SU-DHL-6 (cell line): ENCODE measurements around the gene WDR82.
"Not testable (repeated sequence)": the region's sequence is repeated elsewhere in the genome, so short reads cannot be mapped to it uniquely, and the experiment has no call there.

Source experiments
- H2AFZ ChIP-seq: fragments of 200-600 bp; sonication (generic); 2 replicates; pipeline ENCODE4 v1.6.1; 2014; ENCODE audit warnings: low read depth, mild to moderate bottlenecking, moderate library complexity, mixed read lengths, antibody characterized with exemption, low read length; ENCODE audit not compliant: severe bottlenecking
- H3F3A ChIP-seq: fragments of 200-600 bp; shearing (Covaris generic); 2 replicates; pipeline ENCODE4 v1.6.0; 2016; ENCODE audit warnings: antibody characterized with exemption, mild to moderate bottlenecking; ENCODE audit not compliant: insufficient read depth
- H3K27ac ChIP-seq: fragments of 200-600 bp; sonication (generic); 2 replicates; pipeline ENCODE4 v1.5.1; 2016; ENCODE audit warnings: low read depth, mild to moderate bottlenecking, low read length, moderate library complexity, mixed read lengths
- H3K27me3 ChIP-seq: fragments of 200-600 bp; sonication (generic), shearing (Covaris generic); 2 replicates; pipeline ENCODE4 v1.6.0; 2014; ENCODE audit warnings: mild to moderate bottlenecking, low read length
- H3K36me3 ChIP-seq: fragments of 200-600 bp; sonication (generic); 2 replicates; pipeline ENCODE4 v1.6.1; 2014; ENCODE audit warnings: mild to moderate bottlenecking, low read length, mixed read lengths
- H3K4me2 ChIP-seq: fragments of 300-600, 200-600 bp; shearing (Covaris generic), sonication (generic); 2 replicates; pipeline ENCODE4 v1.6.0; 2014; ENCODE audit warnings: low read length, low read depth, mild to moderate bottlenecking; ENCODE audit not compliant: poor library complexity, severe bottlenecking
- H3K4me3 ChIP-seq: fragments of 200-600 bp; sonication (generic); 2 replicates; pipeline ENCODE4 v1.5.1; 2014; ENCODE audit warnings: antibody characterized with exemption, low read length, mild to moderate bottlenecking, mixed read lengths; ENCODE audit not compliant: insufficient read depth, poor library complexity, severe bottlenecking
- H3K79me2 ChIP-seq: fragments of 200-600 bp; sonication (generic); 2 replicates; pipeline ENCODE4 v1.6.1; 2014; ENCODE audit warnings: mild to moderate bottlenecking, low read length, moderate library complexity; ENCODE audit not compliant: insufficient read depth
- H3K9ac ChIP-seq: fragments of 200-600 bp; sonication (generic); 2 replicates; pipeline ENCODE4 v1.7.0; 2014; ENCODE audit warnings: mild to moderate bottlenecking, low read length
- H3K9me2 ChIP-seq: fragments of 200-600 bp; sonication (generic); replicated peaks from 2 replicates; pipeline ENCODE4 v1.6.1; 2014; ENCODE audit warnings: low read length; ENCODE audit not compliant: insufficient read depth
- H3K9me3 ChIP-seq: fragments of 200-600 bp; sonication (generic); 2 replicates; pipeline ENCODE4 v1.6.1; 2014; ENCODE audit warnings: low read length, mixed read lengths; ENCODE audit not compliant: insufficient read depth
- H4K20me1 ChIP-seq: fragments of 200-600 bp; sonication (generic); 2 replicates; pipeline ENCODE4 v1.6.1; 2014; ENCODE audit warnings: low read depth, mild to moderate bottlenecking, antibody characterized with exemption, low read length, moderate library complexity, mixed read lengths
- CTCF ChIP-seq: fragments of 200-600 bp; sonication (generic); IDR thresholded peaks from one replicate; pipeline ENCODE4 v1.5.1; 2017; ENCODE audit warnings: antibody characterized with exemption, mild to moderate bottlenecking, low read length, moderate library complexity; ENCODE audit not compliant: insufficient read depth, poor library complexity, severe bottlenecking
- EZH2phosphoT487 ChIP-seq: fragments of 200-600 bp; sonication (generic), shearing (Covaris generic); conservative IDR thresholded peaks from 2 replicates; pipeline ENCODE4 v1.6.1; 2018; ENCODE audit warnings: mild to moderate bottlenecking, antibody characterized with exemption, low read length, moderate library complexity, mixed read lengths

Gene WDR82

GRCh38 chr3:52272831-52273230 lies 5.6 kb downstream of the WDR82 start:
- Histone ChIP-seq H3K27ac (no peak overlapping the region), H3K79me2 (peaks cover 100% of the 10 kb centered on the region), H3K4me2 (peak overlapping the region; percentile 5), H3K9me3 (no peaks in the 10 kb centered on the region), H3K9ac (no peak overlapping the region), H3K36me3 (peaks cover 29% of the 10 kb centered on the region), H3K9me2 (no peaks in the 10 kb centered on the region), H3F3A (no peaks in the 10 kb centered on the region; the same call in 1 of the 2 replicates), H4K20me1 (peaks cover 44% of the 10 kb centered on the region), H3K4me3 (no peak overlapping the region), H3K27me3 (no peaks in the 10 kb centered on the region), H2AFZ (no peak overlapping the region)
- TF ChIP-seq EZH2phosphoT487 (no peak), CTCF (no peak)

DNA sequence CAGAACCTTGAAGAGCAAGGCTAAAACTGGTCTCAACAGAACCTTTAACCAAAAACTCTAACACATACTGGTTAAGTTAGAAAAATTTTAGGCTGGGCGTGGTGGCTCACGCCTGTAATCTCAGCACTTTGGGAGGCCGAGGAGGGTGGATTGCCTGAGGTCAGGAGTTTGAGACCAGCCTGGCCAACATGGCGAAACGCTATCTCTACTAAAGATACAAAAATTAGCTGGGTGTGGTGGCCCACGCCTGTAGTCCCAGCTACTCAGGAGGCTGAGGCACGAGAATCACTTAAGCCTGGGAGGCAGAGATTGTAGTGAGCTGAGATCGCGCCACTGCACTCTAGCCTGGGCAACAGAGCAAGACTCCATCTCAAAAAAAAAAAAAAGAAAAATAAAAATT lies 6.3 kb downstream of the WDR82 start:
- H3K27ac ChIP-seq, H3K4me3 ChIP-seq, H3K27me3 ChIP-seq, H3K9me2 ChIP-seq, H2AFZ ChIP-seq, H3K9me3 ChIP-seq, H3F3A ChIP-seq, H3K9ac ChIP-seq: not testable (repeated sequence)
- peak overlapping the region; percentile 5 for H3K4me2 ChIP-seq
- H3K79me2 ChIP-seq = peaks cover 99% of the 10 kb centered on the region
- peaks cover 43% of the 10 kb centered on the region for H4K20me1 ChIP-seq
- peaks cover 36% of the 10 kb centered on the region for H3K36me3 ChIP-seq

DNA sequence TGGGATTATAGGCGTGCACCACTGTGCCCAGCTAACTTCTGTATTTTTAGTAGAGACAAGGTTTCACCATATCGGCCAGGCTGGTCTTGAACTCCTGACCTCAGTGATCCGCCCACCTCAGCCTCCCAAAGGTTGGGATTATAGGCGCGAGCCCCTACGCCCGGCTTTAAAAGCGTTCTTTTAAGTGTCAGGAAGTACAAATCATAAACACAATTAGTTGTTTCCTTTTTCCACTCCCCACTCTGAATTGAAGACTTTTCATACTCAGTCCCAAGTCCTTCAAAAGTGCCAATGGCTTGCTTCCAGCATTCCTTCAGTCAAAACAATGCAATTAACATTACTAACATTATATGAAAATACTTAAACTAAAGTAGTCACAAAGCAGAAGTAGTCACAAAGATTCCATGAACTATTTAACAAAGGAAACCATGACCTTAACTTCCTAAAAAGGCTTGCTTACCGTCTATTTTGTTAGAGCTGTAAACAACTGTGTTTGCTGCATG lies 8.1 kb downstream of the WDR82 start:
- Histone ChIP-seq H3K9me2 (no peaks in the 10 kb centered on the region), H3K36me3 (peaks cover 49% of the 10 kb centered on the region), H2AFZ (no peak overlapping the region), H3K9me3 (no peaks in the 10 kb centered on the region), H3K4me2 (no peak overlapping the region), H3K27me3 (no peaks in the 10 kb centered on the region), H4K20me1 (peaks cover 29% of the 10 kb centered on the region), H3F3A (peaks cover 3% of the 10 kb centered on the region), H3K27ac (no peak overlapping the region), H3K79me2 (peaks cover 88% of the 10 kb centered on the region), H3K9ac (no peak overlapping the region), H3K4me3 (no peak overlapping the region)
- no peak for TF ChIP-seq CTCF

DNA sequence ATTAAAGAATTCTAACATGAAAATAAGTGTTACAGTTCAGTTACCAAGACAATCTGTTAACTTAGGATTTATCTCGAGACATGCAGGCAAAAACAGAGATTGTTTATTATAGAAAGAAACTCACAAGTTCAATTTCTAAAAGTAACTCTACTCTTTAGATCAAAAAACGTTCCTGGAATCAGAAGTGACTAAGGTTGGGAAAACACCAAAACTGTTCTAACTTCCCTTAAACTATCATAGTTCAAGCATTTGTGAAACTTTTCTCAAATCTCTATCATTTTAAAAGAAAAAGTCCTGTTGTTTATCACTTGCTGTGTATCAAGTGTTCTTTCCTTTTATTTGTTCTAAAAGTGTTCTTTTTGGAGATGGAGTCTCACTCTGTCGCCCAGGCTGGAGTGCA lies 8.7 kb downstream of the WDR82 start:
- H2AFZ ChIP-seq = no peak overlapping the region
- no peak overlapping the region for H3K4me3 ChIP-seq
- H3K9me3 ChIP-seq = no peaks in the 10 kb centered on the region
- TF ChIP-seq EZH2phosphoT487 (no peak), CTCF (no peak)
- H3K36me3 ChIP-seq = peaks cover 49% of the 10 kb centered on the region
- no peak overlapping the region for H3K4me2 ChIP-seq
- H3K79me2 ChIP-seq = peaks cover 82% of the 10 kb centered on the region
- H4K20me1 ChIP-seq = peaks cover 26% of the 10 kb centered on the region
- peaks cover 3% of the 10 kb centered on the region for H3F3A ChIP-seq
- no peak overlapping the region for H3K9ac ChIP-seq
- no peaks in the 10 kb centered on the region for H3K9me2 ChIP-seq
- H3K27ac ChIP-seq = no peak overlapping the region
- H3K27me3 ChIP-seq = no peaks in the 10 kb centered on the region
